Kidney epithelial cell (primary cell): ENCODE results near the gene SEPTIN11. TPM values are rescaled to one million over a fixed set of nuclear protein-coding genes. Genes with fewer than 3 reads are reported as not detected.

Experiments used
- DNase-seq: peaks from one replicate; pipeline ENCODE4 v3.0.0-alpha.2; 2010; ENCODE audit warnings: low read depth
- H3K27me3 ChIP-seq: 2 replicates; pipeline ENCODE4 v1.6.0; 2011; ENCODE audit warnings: low read length; ENCODE audit not compliant: control insufficient read depth, insufficient read depth
- H3K36me3 ChIP-seq: 2 replicates; pipeline ENCODE4 v1.5.1; 2011; ENCODE audit warnings: low read length; ENCODE audit not compliant: control insufficient read depth, insufficient read depth
- H3K4me3 ChIP-seq: 2 replicates; pipeline ENCODE4 v1.5.1; 2011; ENCODE audit warnings: low read depth, mild to moderate bottlenecking, control low read depth, low read length
- CTCF ChIP-seq: IDR thresholded peaks from 2 replicates; pipeline ENCODE4 v1.5.1; 2011; ENCODE audit warnings: mild to moderate bottlenecking, moderate library complexity, low read length, control low read depth, inconsistent platforms; ENCODE audit not compliant: insufficient read depth, poor library complexity, severe bottlenecking
- total RNA-seq: library from RNA; depleted of rRNA; stranded (reverse); fragments of >200 nt; gene quantifications from 2 replicates; pipeline ENCODE4 v1.2.3, GENCODE V29; 2015

The SEPTIN11 gene
- total RNA-seq, 1 donor from 2014 or later = 135 TPM

GRCh38 chr4:76965866-76966579, 16.5 kb downstream of the SEPTIN11 start:
- H3K27me3 ChIP-seq = no peaks in the 10 kb centered on the region
- no peak for DNase-seq
- TF ChIP-seq CTCF = no peak
- no peaks in the 10 kb centered on the region for H3K36me3 ChIP-seq
- H3K4me3 ChIP-seq = no peak overlapping the region

- no peak for DNase-seq
- no peak for TF ChIP-seq CTCF
- Histone ChIP-seq H3K36me3 (no peaks in the 10 kb centered on the region), H3K27me3 (no peaks in the 10 kb centered on the region), H3K4me3 (no peak overlapping the region)
These were observed 19.4 kb downstream of the SEPTIN11 start for GRCh38 chr4:76968937-76969336.

- Histone ChIP-seq H3K27me3 (no peaks in the 10 kb centered on the region), H3K4me3 (no peak overlapping the region), H3K36me3 (no peaks in the 10 kb centered on the region)
- no peak for DNase-seq
- no peak for TF ChIP-seq CTCF
These were observed 19.9 kb downstream of the SEPTIN11 start for GRCh38 chr4:76969495-76969894.

DNA sequence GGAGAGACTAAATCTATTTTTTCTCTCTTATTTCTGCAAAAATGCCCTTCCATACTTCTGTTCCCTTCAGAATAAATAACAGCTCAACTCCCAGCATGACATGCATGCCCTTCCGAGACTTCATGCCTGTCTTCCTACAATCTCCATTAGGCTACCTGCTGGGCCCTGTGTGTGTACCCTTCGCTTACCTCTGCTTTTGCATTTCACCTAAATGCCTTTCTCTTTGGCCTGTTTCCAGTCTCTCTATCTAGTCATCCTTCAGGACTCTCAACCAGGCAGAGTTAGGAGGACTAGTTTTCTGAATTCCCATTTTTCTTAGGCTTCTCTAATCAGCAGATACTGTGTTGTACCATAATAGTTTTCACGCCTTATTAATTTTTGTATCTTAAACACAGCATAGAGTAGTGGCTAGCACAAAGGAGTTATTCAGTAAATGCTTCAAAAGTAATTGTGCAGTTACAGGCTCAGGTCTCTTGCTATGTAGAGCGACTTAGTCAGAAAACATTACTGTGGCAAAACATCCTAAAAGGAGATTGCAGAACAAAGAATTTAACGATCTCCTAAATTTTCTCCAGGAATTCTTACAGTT, 20.5 kb downstream of the SEPTIN11 start:
- TF ChIP-seq CTCF = no peak
- no peaks in the 10 kb centered on the region for H3K27me3 ChIP-seq
- H3K4me3 ChIP-seq = no peak overlapping the region
- no peak for DNase-seq
- H3K36me3 ChIP-seq = no peaks in the 10 kb centered on the region

GRCh38 chr4:76972306-76972705, 22.8 kb downstream of the SEPTIN11 start:
- H3K27me3 ChIP-seq = no peaks in the 10 kb centered on the region
- DNase-seq = no peak
- no peak for TF ChIP-seq CTCF

GRCh38 chr4:76974150-76974549, 24.6 kb downstream of the SEPTIN11 start:
- DNase-seq = no peak
- Histone ChIP-seq H3K36me3 (no peaks in the 10 kb centered on the region), H3K27me3 (no peaks in the 10 kb centered on the region), H3K4me3 (no peak overlapping the region)
- no peak for TF ChIP-seq CTCF

More at GRCh38 chr4:76972306-76972705, 22.8 kb downstream of the SEPTIN11 start:
- Histone ChIP-seq H3K4me3 (no peak overlapping the region), H3K36me3 (no peaks in the 10 kb centered on the region)
